Lower leg skin (tissue), 3 donors: ENCODE measurements around the gene PRRT1B.

Experiments
- CTCF ChIP-seq, 3 donors: fragments of 450-650 bp; IDR thresholded peaks; one replicate each; pipeline ENCODE4 v1.5.1; 2016; ENCODE audit warnings: antibody characterized with exemption in 3 of 3, mild to moderate bottlenecking in 3 of 3, moderate library complexity in 2 of 3
- POLR2A ChIP-seq, 2 donors: fragments of 450-650 bp; IDR thresholded peaks; one replicate each; pipeline ENCODE4 v1.6.1; 2016 to 2017; ENCODE audit warnings: antibody characterized with exemption in 2 of 2, mild to moderate bottlenecking in 1 of 2, moderate library complexity in 1 of 2

GRCh38 chr9:131496844-131497405, 48.4 kb upstream of the PRRT1B start:
- TF ChIP-seq CTCF (IDR thresholded peaks at IDR 0.05) = no peak
- TF ChIP-seq POLR2A (IDR thresholded peaks at IDR 0.05) = no peak
